GM12874 (cell line): ENCODE measurements around the gene PRUNE1.

Experiments used
- TF ChIP-seq, protein P1 (sequence below): IDR thresholded peaks from 2 replicates; pipeline ENCODE4 v1.5.1; 2011; ENCODE audit warnings: low read depth, mild to moderate bottlenecking, control low read depth, low read length, moderate library complexity; ENCODE audit not compliant: insufficient read depth

The PRUNE1 gene

DNA sequence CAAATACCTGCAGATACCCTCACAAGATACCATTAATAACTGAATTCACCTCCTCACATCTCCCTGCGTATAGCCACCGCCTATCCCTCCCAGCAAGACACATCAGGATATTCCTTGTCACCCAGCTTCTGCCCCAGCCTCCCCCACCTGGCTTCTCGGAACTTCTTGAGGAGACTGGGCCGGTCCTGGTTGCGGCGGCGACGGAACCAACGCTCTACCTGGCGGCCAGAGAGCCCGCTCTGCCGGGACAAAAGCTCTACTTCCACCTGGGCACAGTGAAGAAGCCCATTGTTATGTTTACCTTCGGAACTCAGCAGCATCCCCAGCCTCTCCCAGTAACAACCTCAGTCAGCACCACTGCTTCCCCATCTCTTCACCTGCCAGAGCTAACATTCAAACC is 40.3 kb upstream of the PRUNE1 start:
- TF ChIP-seq, protein P1, sequence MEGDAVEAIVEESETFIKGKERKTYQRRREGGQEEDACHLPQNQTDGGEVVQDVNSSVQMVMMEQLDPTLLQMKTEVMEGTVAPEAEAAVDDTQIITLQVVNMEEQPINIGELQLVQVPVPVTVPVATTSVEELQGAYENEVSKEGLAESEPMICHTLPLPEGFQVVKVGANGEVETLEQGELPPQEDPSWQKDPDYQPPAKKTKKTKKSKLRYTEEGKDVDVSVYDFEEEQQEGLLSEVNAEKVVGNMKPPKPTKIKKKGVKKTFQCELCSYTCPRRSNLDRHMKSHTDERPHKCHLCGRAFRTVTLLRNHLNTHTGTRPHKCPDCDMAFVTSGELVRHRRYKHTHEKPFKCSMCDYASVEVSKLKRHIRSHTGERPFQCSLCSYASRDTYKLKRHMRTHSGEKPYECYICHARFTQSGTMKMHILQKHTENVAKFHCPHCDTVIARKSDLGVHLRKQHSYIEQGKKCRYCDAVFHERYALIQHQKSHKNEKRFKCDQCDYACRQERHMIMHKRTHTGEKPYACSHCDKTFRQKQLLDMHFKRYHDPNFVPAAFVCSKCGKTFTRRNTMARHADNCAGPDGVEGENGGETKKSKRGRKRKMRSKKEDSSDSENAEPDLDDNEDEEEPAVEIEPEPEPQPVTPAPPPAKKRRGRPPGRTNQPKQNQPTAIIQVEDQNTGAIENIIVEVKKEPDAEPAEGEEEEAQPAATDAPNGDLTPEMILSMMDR, result no peak

DNA sequence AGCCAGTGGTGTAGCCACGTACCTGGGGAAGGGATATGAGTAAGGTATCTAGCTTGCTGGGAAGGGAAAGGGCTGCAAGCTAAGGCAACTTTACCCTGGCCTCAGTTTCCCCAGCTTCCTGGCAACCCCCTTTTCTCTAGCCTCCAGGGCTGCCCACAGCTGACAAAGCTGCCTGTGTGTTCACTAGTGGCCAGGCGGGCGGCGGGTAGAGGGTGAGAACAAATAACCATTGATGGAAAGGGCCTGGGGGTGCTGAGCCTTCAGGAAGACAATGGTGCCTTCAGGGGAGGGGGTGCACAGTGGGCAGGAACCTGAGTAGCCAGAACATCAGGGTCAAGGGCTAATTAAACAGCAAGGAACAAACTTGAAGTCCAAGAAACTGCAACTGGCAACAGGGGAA is 39.8 kb upstream of the PRUNE1 start:
- TF ChIP-seq, protein P1, result no peak

DNA sequence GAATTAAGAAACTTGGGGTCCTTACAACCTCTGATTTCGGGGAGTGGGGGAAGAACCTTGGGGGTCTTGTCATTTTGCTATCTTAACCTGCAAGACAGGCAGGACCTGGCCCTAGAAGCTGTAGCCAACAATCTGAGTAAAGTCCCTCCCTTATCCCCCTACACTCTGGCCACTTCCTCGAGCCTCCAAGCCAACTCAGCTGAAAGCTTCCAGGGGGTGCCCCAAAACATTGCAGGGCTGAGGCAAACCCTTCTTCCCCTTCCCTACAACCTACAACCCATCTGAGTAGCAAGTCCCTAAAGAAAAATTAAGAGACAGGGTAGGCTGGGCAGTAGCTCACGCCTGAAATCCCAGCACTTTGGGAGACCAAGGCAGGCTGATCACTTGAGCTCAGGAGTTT is 38.6 kb upstream of the PRUNE1 start:
- TF ChIP-seq, protein P1, result no peak

DNA sequence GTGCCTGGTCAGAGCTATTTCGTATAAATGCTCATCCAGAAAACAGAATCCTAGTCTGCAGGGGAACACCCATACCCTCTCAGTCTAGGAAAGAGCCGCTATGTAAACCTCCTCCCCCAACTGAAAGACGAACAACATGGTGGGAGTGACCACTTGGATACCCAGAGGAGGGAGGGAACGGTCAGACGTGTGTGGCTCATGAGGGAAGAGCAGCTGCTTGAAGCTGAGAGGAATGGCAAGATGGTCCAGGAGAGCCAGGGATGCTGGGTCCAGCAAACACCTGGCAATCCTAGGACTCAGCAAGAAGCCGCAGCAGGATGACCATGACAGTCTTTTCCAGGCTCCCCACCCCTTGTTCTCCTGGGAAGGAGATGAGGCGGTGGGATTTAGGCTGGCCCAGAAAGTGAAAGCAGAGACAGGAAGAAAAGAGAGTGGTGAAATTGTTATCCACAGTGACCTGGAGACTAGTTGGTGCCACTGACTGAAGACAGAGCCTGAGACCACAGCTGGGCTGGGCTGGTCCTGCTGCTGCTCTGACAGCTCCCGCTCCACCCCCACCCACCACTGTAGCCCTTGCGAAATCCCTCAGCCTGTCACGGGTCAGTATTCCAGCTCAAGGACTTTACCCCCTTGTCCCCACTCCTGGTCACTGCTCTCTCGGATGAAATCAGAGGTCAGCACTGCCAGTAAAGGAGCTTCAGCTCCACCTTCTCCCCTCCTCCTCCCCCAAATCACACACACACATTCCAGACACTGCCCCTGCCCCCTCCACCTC is 37.3 kb upstream of the PRUNE1 start:
- TF ChIP-seq, protein P1, result no peak

DNA sequence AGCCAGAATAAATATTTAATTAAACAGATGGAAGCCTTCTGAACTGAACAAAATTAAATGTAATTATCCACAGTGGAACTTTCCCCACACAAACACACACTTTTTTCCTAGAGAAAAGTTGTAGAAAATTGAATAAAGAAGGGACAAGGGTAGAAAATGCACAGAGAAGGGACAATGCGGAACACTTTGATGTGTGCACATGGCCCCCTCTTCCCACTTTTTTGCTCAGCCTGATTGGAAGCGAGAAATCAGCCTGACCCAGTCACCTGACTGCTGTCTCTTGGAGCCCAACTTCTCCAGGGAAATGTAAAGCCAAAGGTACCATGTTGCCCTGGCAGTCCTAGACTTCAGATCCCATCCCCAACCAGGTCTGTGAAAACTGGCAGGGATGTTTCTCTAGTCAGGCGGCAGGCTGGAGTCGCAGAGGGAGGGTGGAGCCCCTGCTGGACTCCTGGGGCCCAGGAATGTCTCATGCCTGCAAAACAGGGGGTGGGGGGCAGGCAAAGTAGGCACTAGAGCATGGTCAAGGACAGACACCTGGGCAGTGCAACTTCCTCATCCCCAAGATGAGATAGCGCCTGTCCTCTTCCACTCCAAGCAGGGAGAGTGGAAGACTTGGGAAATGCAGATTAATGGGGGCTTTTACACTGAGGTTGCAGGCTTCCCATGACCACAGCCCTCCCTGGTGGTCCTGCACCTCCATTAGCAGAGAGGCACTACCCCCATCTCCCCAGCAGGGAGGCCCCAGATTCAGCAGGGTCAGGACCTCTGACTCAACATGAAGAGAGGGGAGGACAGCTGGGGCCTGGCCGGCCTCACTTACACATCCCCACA is 36.4 kb upstream of the PRUNE1 start:
- TF ChIP-seq, protein P1, result peak; percentile 15; the same call in 1 of the 2 replicates

DNA sequence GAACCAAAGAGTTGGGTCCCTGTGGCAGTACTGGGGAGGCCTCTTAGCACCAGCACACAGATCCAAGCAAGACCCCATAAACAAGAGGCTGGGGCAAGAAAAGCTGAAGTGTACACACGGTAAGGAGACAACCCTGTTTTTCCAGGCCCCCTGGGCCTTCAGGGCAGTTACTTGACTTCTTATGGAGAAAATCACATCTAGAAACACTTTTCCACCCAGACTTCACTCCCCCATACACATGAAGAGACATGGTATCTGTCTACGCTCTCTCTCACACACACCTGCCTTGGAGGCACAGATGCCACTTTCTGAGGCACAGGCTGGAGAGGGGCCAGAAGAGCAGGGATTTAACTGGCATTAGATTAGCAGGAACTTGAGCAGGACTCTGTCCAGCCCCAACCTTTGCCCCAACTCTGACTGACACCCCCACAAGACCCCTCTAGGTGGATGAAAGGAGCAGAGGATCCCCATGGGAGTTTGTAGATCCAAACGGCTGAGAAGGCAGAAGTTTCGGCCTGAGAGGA is 35.8 kb upstream of the PRUNE1 start:
- TF ChIP-seq, protein P1, result no peak

DNA sequence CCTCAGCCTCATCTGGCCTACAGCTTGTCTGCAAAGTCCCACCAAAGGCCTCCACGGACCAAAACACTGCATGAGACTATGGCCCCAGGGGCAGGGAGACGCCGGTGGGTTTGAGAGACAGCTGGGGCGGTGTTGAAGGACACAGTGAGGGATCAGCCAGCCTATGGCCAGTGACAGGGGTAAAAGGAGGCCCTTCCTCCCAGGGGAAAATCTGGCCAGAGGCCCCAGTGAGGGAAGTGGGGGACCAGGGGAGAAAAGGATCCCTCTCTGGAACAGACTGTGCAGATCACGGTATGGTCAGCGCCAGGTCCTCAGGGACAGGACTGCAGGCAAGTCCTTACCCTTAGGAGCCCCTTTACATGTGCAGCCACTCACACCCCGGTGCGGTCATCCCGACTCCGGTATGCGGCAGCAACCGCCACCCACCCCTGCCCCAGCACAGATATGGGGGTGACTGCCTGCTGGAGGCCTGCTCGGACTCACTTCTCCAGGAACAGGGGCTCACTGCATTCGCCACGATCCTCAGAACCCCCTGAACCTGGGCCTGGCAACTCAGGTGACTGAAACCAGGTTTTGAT is 34.9 kb upstream of the PRUNE1 start:
- TF ChIP-seq, protein P1, result no peak
